Progenitor cell of endocrine pancreas (in vitro differentiated cells): ENCODE results near the gene VIPR2. TPM values are rescaled to one million over a fixed set of nuclear protein-coding genes. Genes with fewer than 3 reads are reported as not detected.

Source experiments
- DNase-seq: peaks from one replicate; pipeline ENCODE4 v3.0.0; 2021; ENCODE audit warnings: low spot score; ENCODE audit not compliant: unreplicated experiment
- H3K27ac Mint-ChIP-seq: 2 replicates; pipeline ENCODE4 v1.8.0; 2021; ENCODE audit warnings: mild to moderate bottlenecking, moderate library complexity, mixed read lengths
- H3K27me3 Mint-ChIP-seq: 2 replicates; pipeline ENCODE4 v1.8.0; 2021; ENCODE audit warnings: mixed read lengths
- H3K36me3 Mint-ChIP-seq: 2 replicates; pipeline ENCODE4 v1.8.0; 2022; ENCODE audit warnings: mixed read lengths; ENCODE audit not compliant: insufficient read depth
- H3K4me1 Mint-ChIP-seq: 2 replicates; pipeline ENCODE4 v1.8.0; 2021; ENCODE audit warnings: low read depth, mixed read lengths
- H3K4me3 Mint-ChIP-seq: 2 replicates; pipeline ENCODE4 v1.8.0; 2021; ENCODE audit warnings: low read depth, mild to moderate bottlenecking, moderate library complexity, mixed read lengths
- H3K9me3 Mint-ChIP-seq: 2 replicates; pipeline ENCODE4 v1.8.0; 2021; ENCODE audit warnings: low read depth, mixed read lengths
- CTCF ChIP-seq: fragments of 200-600 bp; sonication (generic); IDR thresholded peaks from one replicate; pipeline ENCODE4 v1.5.0; 2021; ENCODE audit warnings: antibody characterized with exemption, mild to moderate bottlenecking; ENCODE audit not compliant: unreplicated experiment
- total RNA-seq: library from RNA; stranded (reverse); gene quantifications from 2 replicates; pipeline ENCODE4 v1.2.1, GENCODE V29; 2021

VIPR2 gene
- total RNA-seq, 1 donor from 2014 or later = 0.36 TPM

GRCh38 chr7:159156436-159157245, 12.0 kb upstream of the VIPR2 start:
- no peaks in the 10 kb centered on the region for H3K9me3 Mint-ChIP-seq
- H3K27ac Mint-ChIP-seq = no peak overlapping the region
- H3K4me3 Mint-ChIP-seq = no peak overlapping the region
- H3K27me3 Mint-ChIP-seq = peaks cover 4% of the 10 kb centered on the region
- no peaks in the 10 kb centered on the region for H3K4me1 Mint-ChIP-seq
- DNase-seq = no peak
- no peaks in the 10 kb centered on the region for H3K36me3 Mint-ChIP-seq
- TF ChIP-seq CTCF = no peak

DNA sequence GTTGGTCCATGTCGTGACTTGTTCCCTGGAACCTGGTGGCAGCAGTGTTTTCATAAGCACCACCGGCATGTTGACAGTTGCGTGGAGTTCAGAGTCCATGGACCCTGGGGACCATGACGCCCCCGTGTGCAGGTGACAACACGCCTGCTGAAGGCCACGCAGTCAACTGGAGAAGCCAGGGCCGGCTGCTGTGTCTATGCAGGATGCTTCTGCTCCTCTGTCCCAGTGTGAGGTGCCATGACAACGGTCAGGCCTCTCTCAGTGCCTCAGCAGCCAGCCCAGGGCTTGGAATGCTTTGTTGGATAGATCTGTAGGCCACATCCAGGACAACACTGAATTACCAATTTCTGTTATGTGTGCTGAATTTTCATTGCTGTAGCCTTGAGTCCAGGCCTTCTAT, 10.7 kb upstream of the VIPR2 start:
- Mint-ChIP-seq H3K27ac (no peak overlapping the region), H3K36me3 (no peaks in the 10 kb centered on the region), H3K27me3 (peaks cover 12% of the 10 kb centered on the region), H3K4me1 (no peaks in the 10 kb centered on the region), H3K4me3 (no peak overlapping the region), H3K9me3 (no peaks in the 10 kb centered on the region)
- no peak for TF ChIP-seq CTCF
- DNase-seq = no peak

GRCh38 chr7:159154243-159154642, 9.6 kb upstream of the VIPR2 start:
- no peaks in the 10 kb centered on the region for H3K9me3 Mint-ChIP-seq
- H3K36me3 Mint-ChIP-seq = no peaks in the 10 kb centered on the region
- peaks cover 17% of the 10 kb centered on the region for H3K27me3 Mint-ChIP-seq
- no peaks in the 10 kb centered on the region for H3K4me1 Mint-ChIP-seq
- TF ChIP-seq CTCF = no peak
- no peak overlapping the region for H3K27ac Mint-ChIP-seq
- DNase-seq = no peak
- no peak overlapping the region for H3K4me3 Mint-ChIP-seq

DNA sequence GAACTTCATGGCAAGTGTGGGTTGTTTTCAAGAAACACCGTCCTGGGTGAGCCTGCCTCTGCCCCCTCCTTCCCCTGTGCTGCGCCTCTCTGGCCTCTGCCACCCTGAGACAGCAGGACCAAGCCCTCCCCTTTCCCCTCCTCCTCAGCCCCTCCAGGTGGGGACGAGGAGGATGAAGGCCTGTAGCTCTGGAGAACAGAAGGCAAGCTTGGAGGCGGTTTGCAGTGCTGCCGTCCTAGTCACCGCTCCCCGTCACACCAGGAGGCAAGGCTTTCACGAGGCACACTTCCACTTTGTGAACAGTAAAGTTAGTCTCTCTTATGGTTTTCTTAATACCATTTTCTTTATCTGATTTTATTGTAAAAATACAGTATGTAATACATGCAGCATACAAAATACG, 8.8 kb upstream of the VIPR2 start:
- H3K27me3 Mint-ChIP-seq = peaks cover 19% of the 10 kb centered on the region
- H3K36me3 Mint-ChIP-seq = no peaks in the 10 kb centered on the region
- TF ChIP-seq CTCF = no peak

GRCh38 chr7:159152816-159153215, 8.1 kb upstream of the VIPR2 start:
- Mint-ChIP-seq H3K9me3 (no peaks in the 10 kb centered on the region), H3K36me3 (no peaks in the 10 kb centered on the region), H3K27ac (no peak overlapping the region), H3K4me3 (no peak overlapping the region), H3K27me3 (peaks cover 26% of the 10 kb centered on the region), H3K4me1 (peaks cover 2% of the 10 kb centered on the region)
- no peak for DNase-seq
- no peak for TF ChIP-seq CTCF

More for the DNA sequence above, 8.8 kb upstream of the VIPR2 start:
- H3K27ac Mint-ChIP-seq = no peak overlapping the region
- H3K9me3 Mint-ChIP-seq = no peaks in the 10 kb centered on the region
- H3K4me3 Mint-ChIP-seq = no peak overlapping the region
- no peak for DNase-seq
- H3K4me1 Mint-ChIP-seq = no peaks in the 10 kb centered on the region
